RWPE2 (cell line): ENCODE measurements around the gene MAPK14.

Experiments
- ATAC-seq: fragments of 200-7000 bp; cut with Tn5 transposase; 3 replicates; pipeline ENCODE4 v1.9.1; 2021; ENCODE audit warnings: low read depth
- DNase-seq: peaks from one replicate; pipeline ENCODE4 v3.0.0-alpha.2; 2020; ENCODE audit warnings: low spot score
- H3K27ac ChIP-seq: fragments of 450-650 bp; 2 replicates; pipeline ENCODE4 v1.5.1; 2017; ENCODE audit warnings: mild to moderate bottlenecking; ENCODE audit not compliant: poor library complexity, severe bottlenecking
- H3K27me3 ChIP-seq: fragments of 250-450 bp; sonication (Bioruptor Pico); 2 replicates; pipeline ENCODE4 v1.5.1; 2021; ENCODE audit warnings: mild to moderate bottlenecking, moderate library complexity; ENCODE audit not compliant: insufficient read depth, poor library complexity, severe bottlenecking
- H3K36me3 ChIP-seq: fragments of 250-450 bp; sonication (Bioruptor Pico); 2 replicates; pipeline ENCODE4 v1.5.1; 2020; ENCODE audit warnings: low read depth, mild to moderate bottlenecking, moderate library complexity
- H3K4me1 ChIP-seq: fragments of 250-450 bp; sonication (Bioruptor Pico); 2 replicates; pipeline ENCODE4 v1.5.1; 2021; ENCODE audit warnings: mild to moderate bottlenecking, moderate library complexity; ENCODE audit not compliant: insufficient read depth, poor library complexity, severe bottlenecking
- H3K4me3 ChIP-seq: fragments of 250-450 bp; sonication (Bioruptor Pico); 2 replicates; pipeline ENCODE4 v1.5.1; 2021; ENCODE audit warnings: mild to moderate bottlenecking, moderate library complexity; ENCODE audit not compliant: severe bottlenecking
- H3K9me3 ChIP-seq: fragments of 250-450 bp; sonication (Bioruptor Pico); 2 replicates; pipeline ENCODE4 v1.5.1; 2021; ENCODE audit warnings: mild to moderate bottlenecking, moderate library complexity; ENCODE audit not compliant: severe bottlenecking
- TF ChIP-seq, protein P1 (sequence below): fragments of 450-650 bp; IDR thresholded peaks from one replicate; pipeline ENCODE4 v1.5.1; 2017; ENCODE audit warnings: mild to moderate bottlenecking, moderate library complexity; ENCODE audit not compliant: poor library complexity, severe bottlenecking

Gene MAPK14

GRCh38 chr6:36034441-36034840, 6.8 kb downstream of the MAPK14 start:
- DNase-seq (no peak), ATAC-seq (no peak)
- Histone ChIP-seq H3K4me1 (peaks cover 27% of the 10 kb centered on the region), H3K27ac (no peak overlapping the region), H3K4me3 (no peak overlapping the region), H3K36me3 (peaks cover 8% of the 10 kb centered on the region; the same call in 1 of the 2 replicates), H3K27me3 (no peaks in the 10 kb centered on the region), H3K9me3 (no peaks in the 10 kb centered on the region)
- TF ChIP-seq, protein P1, sequence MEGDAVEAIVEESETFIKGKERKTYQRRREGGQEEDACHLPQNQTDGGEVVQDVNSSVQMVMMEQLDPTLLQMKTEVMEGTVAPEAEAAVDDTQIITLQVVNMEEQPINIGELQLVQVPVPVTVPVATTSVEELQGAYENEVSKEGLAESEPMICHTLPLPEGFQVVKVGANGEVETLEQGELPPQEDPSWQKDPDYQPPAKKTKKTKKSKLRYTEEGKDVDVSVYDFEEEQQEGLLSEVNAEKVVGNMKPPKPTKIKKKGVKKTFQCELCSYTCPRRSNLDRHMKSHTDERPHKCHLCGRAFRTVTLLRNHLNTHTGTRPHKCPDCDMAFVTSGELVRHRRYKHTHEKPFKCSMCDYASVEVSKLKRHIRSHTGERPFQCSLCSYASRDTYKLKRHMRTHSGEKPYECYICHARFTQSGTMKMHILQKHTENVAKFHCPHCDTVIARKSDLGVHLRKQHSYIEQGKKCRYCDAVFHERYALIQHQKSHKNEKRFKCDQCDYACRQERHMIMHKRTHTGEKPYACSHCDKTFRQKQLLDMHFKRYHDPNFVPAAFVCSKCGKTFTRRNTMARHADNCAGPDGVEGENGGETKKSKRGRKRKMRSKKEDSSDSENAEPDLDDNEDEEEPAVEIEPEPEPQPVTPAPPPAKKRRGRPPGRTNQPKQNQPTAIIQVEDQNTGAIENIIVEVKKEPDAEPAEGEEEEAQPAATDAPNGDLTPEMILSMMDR = no peak

GRCh38 chr6:36035225-36035624, 7.6 kb downstream of the MAPK14 start:
- DNase-seq = no peak
- Histone ChIP-seq H3K9me3 (no peaks in the 10 kb centered on the region), H3K4me3 (no peak overlapping the region), H3K27ac (no peak overlapping the region), H3K4me1 (peaks cover 20% of the 10 kb centered on the region), H3K36me3 (0 out of 2 replicates have a peak, but pooled peaks cover 8% of the 10 kb centered on the region), H3K27me3 (no peaks in the 10 kb centered on the region)
- ATAC-seq = no peak
- TF ChIP-seq, protein P1 = no peak

DNA sequence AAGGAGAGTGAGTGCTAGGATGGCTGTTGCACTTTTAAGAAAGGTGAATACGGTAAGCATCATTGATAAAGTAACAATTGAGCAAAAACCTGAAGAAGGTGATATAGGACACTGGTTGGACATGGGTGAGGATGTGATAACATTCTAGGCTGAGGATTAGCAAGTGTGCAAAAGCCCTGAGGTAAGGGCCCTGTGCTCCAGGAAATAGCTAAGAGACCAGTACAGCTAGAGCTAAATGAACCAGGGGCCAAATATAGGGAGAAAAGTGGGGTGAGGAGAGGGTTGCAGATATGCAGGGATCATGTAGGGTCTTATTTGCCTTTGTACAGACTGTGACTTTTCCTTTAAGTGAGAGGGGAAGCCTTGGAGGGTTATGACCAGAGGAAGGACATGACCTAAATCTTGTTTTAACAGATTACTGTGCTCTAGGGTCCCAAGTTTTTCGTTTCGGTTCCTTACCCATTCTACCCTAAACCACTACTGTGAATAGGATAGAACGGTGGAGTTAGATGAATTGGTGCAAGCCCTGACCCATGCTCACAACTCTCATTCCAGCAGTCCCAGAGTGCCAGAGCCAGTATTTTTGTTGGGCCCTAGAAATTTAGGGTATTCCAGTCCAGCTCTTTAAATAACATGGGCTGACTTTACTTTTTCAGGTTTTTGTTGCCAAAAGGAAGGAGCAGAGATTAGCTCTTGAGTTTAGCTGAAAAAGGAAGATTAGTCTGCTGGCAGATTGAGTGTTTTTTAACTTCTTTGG, 10.7 kb downstream of the MAPK14 start:
- Histone ChIP-seq H3K9me3 (no peaks in the 10 kb centered on the region), H3K36me3 (0 out of 2 replicates have a peak, but pooled peaks cover 8% of the 10 kb centered on the region), H3K27ac (peak overlapping the region; percentile 20), H3K4me1 (peaks cover 20% of the 10 kb centered on the region), H3K4me3 (no peak overlapping the region), H3K27me3 (no peaks in the 10 kb centered on the region)
- peak; percentile 31; the same call in 1 of the 3 replicates for ATAC-seq
- DNase-seq = no peak
- TF ChIP-seq, protein P1 = no peak

DNA sequence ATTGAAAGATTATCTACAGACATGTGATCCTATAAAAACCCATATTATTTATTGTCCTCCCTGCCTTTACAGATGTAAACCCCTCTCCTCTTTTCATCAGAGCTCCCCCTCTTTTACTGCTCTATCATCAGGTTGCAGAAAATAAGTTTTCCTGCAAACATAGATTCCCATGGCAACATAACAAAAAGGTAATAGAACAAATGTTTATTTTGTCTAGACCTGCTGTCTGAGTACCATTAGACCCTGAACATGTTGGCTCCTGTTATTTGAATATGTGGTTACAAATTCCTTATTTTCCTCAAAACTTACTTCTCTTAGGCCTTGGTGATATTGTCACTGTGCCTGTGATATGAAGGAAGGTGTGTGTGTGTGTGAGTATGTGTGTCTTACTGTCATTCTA, 11.5 kb downstream of the MAPK14 start:
- no peaks in the 10 kb centered on the region for H3K27me3 ChIP-seq
- H3K4me1 ChIP-seq = peaks cover 14% of the 10 kb centered on the region
- no peaks in the 10 kb centered on the region for H3K9me3 ChIP-seq
- TF ChIP-seq, protein P1 = no peak
- H3K27ac ChIP-seq = no peak overlapping the region
- no peak for DNase-seq
- H3K36me3 ChIP-seq = 0 out of 2 replicates have a peak, but pooled peaks cover 8% of the 10 kb centered on the region
- peak; percentile 52; the same call in 1 of the 3 replicates for ATAC-seq
- no peak overlapping the region for H3K4me3 ChIP-seq

DNA sequence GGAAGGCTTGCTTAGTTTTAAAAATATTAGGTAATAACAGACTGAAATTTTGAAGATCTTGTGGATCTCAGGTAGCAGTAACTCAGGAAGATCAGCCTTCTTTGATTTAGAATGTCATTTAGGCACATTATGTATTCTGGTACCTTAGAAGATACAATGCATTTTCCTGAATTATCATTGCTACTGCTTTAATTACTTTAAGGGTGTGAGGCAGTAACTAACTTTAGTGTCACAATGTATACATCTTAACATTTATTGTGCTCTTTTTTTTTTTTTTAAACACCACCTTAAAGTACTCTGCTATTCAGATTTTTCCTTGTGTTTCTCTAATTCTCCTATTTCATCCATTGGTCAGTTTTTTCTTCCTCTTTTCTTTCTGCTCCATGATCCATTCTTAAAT, 13.3 kb downstream of the MAPK14 start:
- Histone ChIP-seq H3K9me3 (no peaks in the 10 kb centered on the region), H3K27me3 (no peaks in the 10 kb centered on the region), H3K4me1 (peaks cover 12% of the 10 kb centered on the region), H3K27ac (no peak overlapping the region), H3K36me3 (0 out of 2 replicates have a peak, but pooled peaks cover 8% of the 10 kb centered on the region), H3K4me3 (no peak overlapping the region)
- DNase-seq (no peak), ATAC-seq (no peak)
- TF ChIP-seq, protein P1 = no peak
